HG03066 (cell line): Measurements from ENCODE around the gene PDE4B.

Experiments
- ATAC-seq: cut with Tn5 transposase; IDR thresholded peaks from one replicate; pipeline ENCODE4 v1.9.1; 2021; ENCODE audit warnings: low read depth; ENCODE audit not compliant: unreplicated experiment

The PDE4B gene

DNA sequence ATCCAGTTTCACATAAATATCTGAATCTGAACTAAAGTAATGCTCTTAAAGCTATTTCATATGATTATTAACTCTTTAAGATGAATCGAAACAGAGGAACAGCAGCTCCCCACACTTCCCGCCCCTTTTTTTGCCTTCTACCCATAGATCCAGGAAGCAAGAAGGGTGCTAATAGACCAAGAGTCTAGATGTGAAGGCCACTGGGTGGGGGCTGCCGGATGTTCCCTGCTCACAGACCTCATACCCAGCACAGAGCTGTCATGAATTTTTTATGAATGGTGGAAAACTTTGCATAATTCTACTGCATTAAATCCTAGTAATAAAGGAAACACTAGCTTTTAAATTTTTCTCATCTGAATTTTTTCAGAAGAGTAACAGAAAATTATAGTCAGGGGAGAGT, 457.4 kb downstream of the PDE4B start:
- no peak for ATAC-seq

GRCh38 chr1:66250478-66250877, 457.8 kb downstream of the PDE4B start:
- no peak for ATAC-seq

GRCh38 chr1:66251546-66251945, 458.9 kb downstream of the PDE4B start:
- no peak for ATAC-seq

DNA sequence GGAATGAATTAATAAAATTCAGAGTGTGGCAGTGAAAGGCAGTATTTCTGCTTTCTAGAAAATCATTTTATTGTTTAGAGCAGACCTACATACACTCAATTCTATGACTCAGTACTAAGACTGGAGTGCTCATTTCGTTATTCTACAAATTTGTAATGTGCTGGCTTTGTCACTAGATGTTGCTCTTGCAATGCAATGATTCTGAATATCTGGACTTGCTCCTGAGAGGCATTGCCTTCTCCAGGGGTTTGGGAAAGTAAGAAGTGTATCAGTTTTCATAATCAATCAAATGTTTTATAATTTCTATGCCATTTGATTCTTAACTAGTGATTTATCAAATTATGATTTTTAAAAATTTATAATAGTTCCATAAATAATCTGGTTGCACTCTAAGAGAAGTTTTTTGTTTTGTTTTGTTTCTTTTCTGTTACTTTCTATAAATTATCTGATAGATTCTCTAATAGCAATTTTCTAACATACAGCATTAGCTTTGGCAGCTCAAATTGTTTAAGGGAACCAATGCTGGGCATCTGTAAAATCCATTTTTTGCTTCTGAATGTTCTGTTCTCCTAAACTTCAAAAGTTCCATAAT, 460.7 kb downstream of the PDE4B start:
- ATAC-seq = peak; percentile 90

GRCh38 chr1:66254785-66255184, 462.1 kb downstream of the PDE4B start:
- no peak for ATAC-seq

GRCh38 chr1:66256629-66257572, 464.2 kb downstream of the PDE4B start:
- no peak for ATAC-seq

GRCh38 chr1:66258404-66259105, 465.9 kb downstream of the PDE4B start:
- ATAC-seq = no peak

DNA sequence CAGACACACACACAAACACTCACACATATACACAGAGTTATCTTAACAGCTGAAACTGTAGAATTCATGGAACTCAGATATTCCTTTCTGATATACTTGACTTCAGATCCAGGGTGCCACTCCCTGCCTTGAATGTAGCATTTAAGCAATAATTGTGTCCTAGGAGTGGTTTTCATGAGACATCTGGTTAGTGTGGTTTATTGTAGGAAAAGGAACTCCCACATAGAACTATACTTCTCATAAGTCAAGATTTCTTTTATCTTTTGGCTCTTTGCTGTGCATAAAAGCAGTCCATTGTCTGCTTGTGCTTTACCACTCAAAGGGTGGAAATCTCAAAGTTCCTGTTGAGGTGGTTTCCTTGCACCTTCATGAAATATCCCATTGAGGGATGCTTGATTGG, 468.7 kb downstream of the PDE4B start:
- no peak for ATAC-seq

DNA sequence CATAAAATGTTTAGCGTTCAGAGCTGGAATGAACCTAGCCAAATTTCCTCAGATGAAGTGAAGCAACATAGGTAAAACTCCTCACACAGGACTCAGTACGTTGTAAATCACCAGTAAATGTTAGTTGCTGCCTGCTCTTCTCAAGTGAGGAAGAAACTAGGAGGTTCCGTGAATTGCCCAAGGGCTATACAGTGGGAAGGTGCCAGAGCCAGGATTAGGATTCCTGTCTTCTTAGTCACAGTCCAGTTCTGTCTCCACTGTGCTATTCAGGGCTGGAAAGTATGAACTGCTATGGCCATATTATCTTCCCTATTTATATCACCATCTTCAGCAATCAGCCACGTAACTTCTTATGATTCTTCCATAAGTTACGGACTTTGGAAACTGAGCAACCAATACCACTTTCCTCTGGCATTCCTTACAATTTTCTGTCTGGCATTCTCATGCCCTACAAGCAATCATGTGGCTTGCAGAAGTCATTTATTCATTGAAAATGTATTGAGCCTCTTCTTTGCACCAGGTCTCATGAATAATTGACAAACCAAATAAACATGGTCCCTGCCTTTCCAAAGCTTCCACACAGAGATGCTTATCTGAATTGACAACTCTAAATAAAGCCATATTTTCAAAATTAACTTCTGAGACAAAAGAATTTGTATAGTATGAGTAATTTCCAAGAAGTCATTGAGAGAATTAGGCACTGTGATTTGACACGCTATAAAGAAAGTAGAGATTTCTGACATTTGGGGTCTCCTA, 469.7 kb downstream of the PDE4B start:
- no peak for ATAC-seq

DNA sequence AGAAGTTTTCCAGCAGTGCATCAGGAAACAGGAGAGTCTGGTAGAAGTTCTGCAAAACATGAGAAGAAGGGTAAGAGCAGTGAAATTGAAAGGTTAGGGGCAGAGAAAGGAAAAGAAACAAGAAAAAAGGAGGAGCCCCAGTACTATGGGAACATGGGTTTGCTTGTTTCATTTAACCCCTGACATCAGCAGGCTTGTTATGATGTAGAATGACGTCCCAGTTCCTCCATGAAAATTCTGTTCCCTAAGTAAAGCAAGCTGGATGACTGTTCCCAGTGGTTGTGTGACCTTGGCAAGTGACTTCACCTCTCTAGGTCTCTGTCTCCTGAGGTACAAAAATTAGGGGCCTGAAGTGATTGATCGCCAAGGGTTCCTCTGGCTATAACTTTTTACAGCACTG, 472.6 kb downstream of the PDE4B start:
- no peak for ATAC-seq

GRCh38 chr1:66265796-66266195, 473.1 kb downstream of the PDE4B start:
- no peak for ATAC-seq

GRCh38 chr1:66266350-66266749, 473.7 kb downstream of the PDE4B start:
- no peak for ATAC-seq

DNA sequence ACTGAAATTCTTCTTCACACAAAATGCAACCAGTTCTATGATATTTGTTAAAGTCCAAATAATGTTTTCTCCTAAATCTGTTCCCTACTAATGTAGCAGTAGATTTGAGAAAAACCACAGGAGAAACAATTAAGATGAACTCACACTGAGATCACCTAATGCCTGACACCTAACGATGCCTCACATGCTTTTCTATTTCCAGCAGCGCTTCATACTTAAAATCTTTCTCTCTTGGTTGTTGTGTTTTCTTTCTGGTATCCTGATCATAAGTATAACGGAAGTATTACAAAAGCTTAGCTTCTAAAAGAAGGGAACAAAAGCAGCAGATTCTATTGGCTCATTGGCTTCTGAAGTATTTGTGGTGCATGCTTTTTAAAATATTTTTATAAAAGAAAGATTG, 474.1 kb downstream of the PDE4B start:
- no peak for ATAC-seq

- ATAC-seq = no peak
Measured at GRCh38 chr1:66267201-66267940, 474.7 kb downstream of the PDE4B start.

DNA sequence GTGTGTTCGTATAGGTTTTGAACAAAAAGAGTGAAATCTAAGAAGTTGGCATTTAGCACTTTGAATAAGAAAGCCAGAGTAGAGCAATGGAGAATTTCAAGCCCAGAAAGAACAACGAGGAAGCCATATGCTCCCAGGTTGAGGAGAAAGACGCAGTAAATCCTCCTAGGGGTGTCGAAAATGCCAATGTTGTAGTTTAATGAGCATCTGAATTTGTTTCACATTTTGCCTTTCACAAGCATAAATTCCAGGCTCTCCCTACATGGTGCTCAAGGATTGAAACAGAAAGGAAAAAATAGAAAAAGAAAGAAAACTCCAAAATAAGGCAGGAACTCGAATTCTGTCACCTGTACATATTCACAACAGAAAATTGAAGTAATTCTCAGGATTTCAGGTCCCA, 476.5 kb downstream of the PDE4B start:
- no peak for ATAC-seq

DNA sequence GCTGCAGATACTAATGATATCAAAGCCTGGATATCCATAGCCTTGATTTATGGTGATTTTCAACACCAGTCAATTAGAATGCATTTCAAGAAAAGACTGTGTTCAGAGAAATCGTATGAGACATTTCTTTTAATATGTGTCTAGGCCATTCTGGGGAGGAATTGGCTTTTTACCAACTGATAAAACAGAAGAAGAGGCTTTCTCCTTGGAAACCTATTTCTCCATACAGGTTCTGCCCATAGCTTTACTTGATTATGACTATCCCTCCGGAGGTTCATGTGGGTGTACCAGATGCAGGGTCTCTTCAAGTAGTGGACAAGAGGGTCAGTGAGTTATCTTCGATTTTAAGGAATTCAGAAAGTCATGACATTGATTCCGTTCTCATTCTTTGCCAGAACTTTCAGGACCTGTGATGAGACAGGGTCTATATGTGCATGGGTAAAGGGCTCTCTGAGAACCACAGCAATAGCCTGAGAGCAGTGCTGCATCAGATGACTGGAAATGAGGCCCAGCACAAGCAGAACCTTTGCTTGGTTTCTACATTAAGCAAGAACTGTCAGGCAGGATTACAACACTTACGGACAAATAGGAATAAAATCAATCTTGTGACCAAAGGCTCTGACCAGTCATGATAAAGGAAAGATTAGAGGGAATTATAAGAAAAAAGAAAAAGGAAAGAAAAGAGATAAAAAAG, 477.6 kb downstream of the PDE4B start:
- ATAC-seq = no peak

GRCh38 chr1:66271216-66271903, 478.7 kb downstream of the PDE4B start:
- no peak for ATAC-seq

- no peak for ATAC-seq
Measured at GRCh38 chr1:66271904-66272254, 479.2 kb downstream of the PDE4B start.

GRCh38 chr1:66273656-66274055, 481.0 kb downstream of the PDE4B start:
- no peak for ATAC-seq
